Measurements from ENCODE around the gene TSEN15. TPM values are rescaled to one million over a fixed set of nuclear protein-coding genes. Genes with fewer than 3 reads are reported as not detected.
"Not testable (repeated sequence)": the region's sequence is repeated elsewhere in the genome, so short reads cannot be mapped to it uniquely, and the experiment has no call there.

Gene TSEN15
- total and polyA plus RNA-seq, 2 donors, result 30.1 to 41.4 TPM

GRCh38 chr1:184093071-184093470 lies 41.5 kb downstream of the TSEN15 start:
- Histone ChIP-seq H3K9me3 (ENCODE audit: control insufficient read depth in 2 of 2, insufficient read depth in 1 of 2, low read length in 1 of 2) (no peaks in the 10 kb centered on the region), H3K27ac (ENCODE audit: low read depth in 1 of 2, low read length in 1 of 2) (no peak overlapping the region), H3K36me3 (ENCODE audit: control insufficient read depth in 2 of 2, insufficient read depth in 2 of 2, low read length in 1 of 2) (no peaks in the 10 kb centered on the region), H3K27me3 (ENCODE audit: control insufficient read depth in 2 of 2, insufficient read depth in 1 of 2, low read length in 1 of 2) (no peaks in the 10 kb centered on the region), H3K4me3 (ENCODE audit: low read length in 2 of 2) (no peak overlapping the region), H3K4me1 (ENCODE audit: control insufficient read depth in 2 of 2, insufficient read depth in 2 of 2, low read length in 2 of 2) (no peaks in the 10 kb centered on the region)
- no peak for DNase-seq (ENCODE audit: low read depth in 6 of 9, low spot score in 9 of 9)
- 96% methylated on average over 2 of the region's 2 CpGs for WGBS

DNA sequence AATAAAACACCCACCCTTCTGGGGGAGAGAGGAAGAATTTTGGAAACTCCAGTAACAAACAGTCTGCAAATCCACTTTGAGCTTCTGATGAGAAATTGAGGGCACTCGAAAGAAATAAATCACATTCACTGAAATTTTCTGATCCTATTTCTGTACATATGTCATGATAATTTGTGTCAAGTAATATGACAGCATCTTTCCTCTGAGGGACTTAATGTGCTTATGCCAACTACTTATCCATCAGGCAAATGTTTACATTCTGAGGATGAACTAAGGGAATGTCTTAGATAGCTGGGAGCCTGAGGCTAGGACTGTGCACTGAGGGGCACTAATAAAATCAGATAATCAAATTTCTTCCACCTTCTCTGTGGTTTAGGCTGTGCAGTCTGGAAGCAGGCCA lies 44.5 kb downstream of the TSEN15 start:
- Histone ChIP-seq H3K27me3 (ENCODE audit: control insufficient read depth in 2 of 2, insufficient read depth in 1 of 2, low read length in 1 of 2) (no peaks in the 10 kb centered on the region), H3K36me3 (ENCODE audit: control insufficient read depth in 2 of 2, insufficient read depth in 2 of 2, low read length in 1 of 2) (no peaks in the 10 kb centered on the region), H3K9me3 (ENCODE audit: control insufficient read depth in 2 of 2, insufficient read depth in 1 of 2, low read length in 1 of 2) (no peaks in the 10 kb centered on the region), H3K27ac (ENCODE audit: low read depth in 1 of 2, low read length in 1 of 2) (no peak overlapping the region), H3K4me3 (ENCODE audit: low read length in 2 of 2) (no peak overlapping the region), H3K4me1 (ENCODE audit: control insufficient read depth in 2 of 2, insufficient read depth in 2 of 2, low read length in 2 of 2) (no peaks in the 10 kb centered on the region)
- WGBS, result 97% methylated on average over 1 of the region's 1 CpG
- DNase-seq (ENCODE audit: low read depth in 6 of 9, low spot score in 9 of 9), result no peak

GRCh38 chr1:184096580-184096979 lies 45.0 kb downstream of the TSEN15 start:
- 96% methylated on average over 5 of the region's 5 CpGs for WGBS
- not testable (repeated sequence) for H3K4me3 ChIP-seq (ENCODE audit: low read length in 2 of 2); H3K27ac ChIP-seq (ENCODE audit: low read depth in 1 of 2, low read length in 1 of 2); DNase-seq (ENCODE audit: low read depth in 6 of 9, low spot score in 9 of 9); H3K9me3 ChIP-seq (ENCODE audit: control insufficient read depth in 2 of 2, insufficient read depth in 1 of 2, low read length in 1 of 2); H3K27me3 ChIP-seq (ENCODE audit: control insufficient read depth in 2 of 2, insufficient read depth in 1 of 2, low read length in 1 of 2); H3K4me1 ChIP-seq (ENCODE audit: control insufficient read depth in 2 of 2, insufficient read depth in 2 of 2, low read length in 2 of 2); H3K36me3 ChIP-seq (ENCODE audit: control insufficient read depth in 2 of 2, insufficient read depth in 2 of 2, low read length in 1 of 2)

GRCh38 chr1:184101141-184101540 lies 49.6 kb downstream of the TSEN15 start:
- no peak overlapping the region for H3K27ac ChIP-seq (ENCODE audit: low read depth in 1 of 2, low read length in 1 of 2)
- DNase-seq (ENCODE audit: low read depth in 6 of 9, low spot score in 9 of 9), result no peak
- no peaks in the 10 kb centered on the region for H3K4me1 ChIP-seq (ENCODE audit: control insufficient read depth in 2 of 2, insufficient read depth in 2 of 2, low read length in 2 of 2)
- H3K27me3 ChIP-seq (ENCODE audit: control insufficient read depth in 2 of 2, insufficient read depth in 1 of 2, low read length in 1 of 2), result no peaks in the 10 kb centered on the region
- no peak overlapping the region for H3K4me3 ChIP-seq (ENCODE audit: low read length in 2 of 2)
- no peaks in the 10 kb centered on the region for H3K9me3 ChIP-seq (ENCODE audit: control insufficient read depth in 2 of 2, insufficient read depth in 1 of 2, low read length in 1 of 2)
- H3K36me3 ChIP-seq (ENCODE audit: control insufficient read depth in 2 of 2, insufficient read depth in 2 of 2, low read length in 1 of 2), result no peaks in the 10 kb centered on the region

- H3K9me3 ChIP-seq (ENCODE audit: control insufficient read depth in 2 of 2, insufficient read depth in 1 of 2, low read length in 1 of 2), result no peaks in the 10 kb centered on the region
- 88% methylated on average over 1 of the region's 1 CpG for WGBS
- no peak overlapping the region for H3K4me3 ChIP-seq (ENCODE audit: low read length in 2 of 2)
- no peak overlapping the region for H3K27ac ChIP-seq (ENCODE audit: low read depth in 1 of 2, low read length in 1 of 2)
- H3K27me3 ChIP-seq (ENCODE audit: control insufficient read depth in 2 of 2, insufficient read depth in 1 of 2, low read length in 1 of 2), result no peaks in the 10 kb centered on the region
- no peaks in the 10 kb centered on the region for H3K4me1 ChIP-seq (ENCODE audit: control insufficient read depth in 2 of 2, insufficient read depth in 2 of 2, low read length in 2 of 2)
- DNase-seq (ENCODE audit: low read depth in 6 of 9, low spot score in 9 of 9), result no peak
- H3K36me3 ChIP-seq (ENCODE audit: control insufficient read depth in 2 of 2, insufficient read depth in 2 of 2, low read length in 1 of 2), result no peaks in the 10 kb centered on the region
Measured at GRCh38 chr1:184101571-184101970, 50.0 kb downstream of the TSEN15 start.

GRCh38 chr1:184110272-184111204 lies 59.0 kb downstream of the TSEN15 start:
- Histone ChIP-seq H3K36me3 (ENCODE audit: control insufficient read depth in 2 of 2, insufficient read depth in 2 of 2, low read length in 1 of 2) (no peaks in the 10 kb centered on the region), H3K27me3 (ENCODE audit: control insufficient read depth in 2 of 2, insufficient read depth in 1 of 2, low read length in 1 of 2) (no peaks in the 10 kb centered on the region), H3K4me1 (ENCODE audit: control insufficient read depth in 2 of 2, insufficient read depth in 2 of 2, low read length in 2 of 2) (peaks cover 0 to 14% of the 10 kb centered on the region in 2 donors), H3K9me3 (ENCODE audit: control insufficient read depth in 2 of 2, insufficient read depth in 1 of 2, low read length in 1 of 2) (no peaks in the 10 kb centered on the region), H3K27ac (ENCODE audit: low read depth in 1 of 2, low read length in 1 of 2) (no peak overlapping the region), H3K4me3 (ENCODE audit: low read length in 2 of 2) (no peak overlapping the region)
- DNase-seq (ENCODE audit: low read depth in 6 of 9, low spot score in 9 of 9), result peak in 2 of 9 donors; percentile 5 to 12
- WGBS, result 86% methylated on average over 11 of the region's 11 CpGs

GRCh38 chr1:184112176-184112948 lies 60.8 kb downstream of the TSEN15 start:
- 96% methylated on average over 2 of the region's 2 CpGs for WGBS
- peaks cover 0 to 14% of the 10 kb centered on the region in 2 donors for H3K4me1 ChIP-seq (ENCODE audit: control insufficient read depth in 2 of 2, insufficient read depth in 2 of 2, low read length in 2 of 2)

GRCh38 chr1:184113251-184113650 lies 61.7 kb downstream of the TSEN15 start:
- no peaks in the 10 kb centered on the region for H3K9me3 ChIP-seq (ENCODE audit: control insufficient read depth in 2 of 2, insufficient read depth in 1 of 2, low read length in 1 of 2)
- no peak overlapping the region for H3K4me3 ChIP-seq (ENCODE audit: low read length in 2 of 2)
- DNase-seq (ENCODE audit: low read depth in 6 of 9, low spot score in 9 of 9), result peak in 4 of 9 donors; percentile 2 to 40 (median 4)
- no peaks in the 10 kb centered on the region for H3K27me3 ChIP-seq (ENCODE audit: control insufficient read depth in 2 of 2, insufficient read depth in 1 of 2, low read length in 1 of 2)
- no peaks in the 10 kb centered on the region for H3K36me3 ChIP-seq (ENCODE audit: control insufficient read depth in 2 of 2, insufficient read depth in 2 of 2, low read length in 1 of 2)
- no peak overlapping the region for H3K27ac ChIP-seq (ENCODE audit: low read depth in 1 of 2, low read length in 1 of 2)
- peaks cover 0 to 14% of the 10 kb centered on the region in 2 donors for H3K4me1 ChIP-seq (ENCODE audit: control insufficient read depth in 2 of 2, insufficient read depth in 2 of 2, low read length in 2 of 2)
- 10% methylated on average over 1 of the region's 1 CpG for WGBS

More at GRCh38 chr1:184112176-184112948, 60.8 kb downstream of the TSEN15 start:
- no peak overlapping the region for H3K4me3 ChIP-seq (ENCODE audit: low read length in 2 of 2)
- DNase-seq (ENCODE audit: low read depth in 6 of 9, low spot score in 9 of 9), result no peak
- no peak overlapping the region for H3K27ac ChIP-seq (ENCODE audit: low read depth in 1 of 2, low read length in 1 of 2)
- no peaks in the 10 kb centered on the region for H3K9me3 ChIP-seq (ENCODE audit: control insufficient read depth in 2 of 2, insufficient read depth in 1 of 2, low read length in 1 of 2)
- H3K36me3 ChIP-seq (ENCODE audit: control insufficient read depth in 2 of 2, insufficient read depth in 2 of 2, low read length in 1 of 2), result no peaks in the 10 kb centered on the region
- no peaks in the 10 kb centered on the region for H3K27me3 ChIP-seq (ENCODE audit: control insufficient read depth in 2 of 2, insufficient read depth in 1 of 2, low read length in 1 of 2)

GRCh38 chr1:184114818-184115398 lies 63.4 kb downstream of the TSEN15 start:
- no peak for DNase-seq (ENCODE audit: low read depth in 6 of 9, low spot score in 9 of 9)
- Histone ChIP-seq H3K9me3 (ENCODE audit: control insufficient read depth in 2 of 2, insufficient read depth in 1 of 2, low read length in 1 of 2) (no peaks in the 10 kb centered on the region), H3K4me3 (ENCODE audit: low read length in 2 of 2) (no peak overlapping the region), H3K27me3 (ENCODE audit: control insufficient read depth in 2 of 2, insufficient read depth in 1 of 2, low read length in 1 of 2) (no peaks in the 10 kb centered on the region), H3K4me1 (ENCODE audit: control insufficient read depth in 2 of 2, insufficient read depth in 2 of 2, low read length in 2 of 2) (peaks cover 0 to 14% of the 10 kb centered on the region in 2 donors), H3K36me3 (ENCODE audit: control insufficient read depth in 2 of 2, insufficient read depth in 2 of 2, low read length in 1 of 2) (no peaks in the 10 kb centered on the region), H3K27ac (ENCODE audit: low read depth in 1 of 2, low read length in 1 of 2) (no peak overlapping the region)

Data from thymus (tissue), 11 donors.